GM18499 (cell line): ENCODE data around the gene PHPT1.
"Not testable (repeated sequence)": the region's sequence is repeated elsewhere in the genome, so short reads cannot be mapped to it uniquely, and the experiment has no call there.

ENCODE experiments used
- ATAC-seq: cut with Tn5 transposase; IDR thresholded peaks from one replicate; pipeline ENCODE4 v1.9.1; 2021; ENCODE audit warnings: moderate number of reproducible peaks; ENCODE audit not compliant: insufficient read depth, unreplicated experiment

The PHPT1 gene

DNA sequence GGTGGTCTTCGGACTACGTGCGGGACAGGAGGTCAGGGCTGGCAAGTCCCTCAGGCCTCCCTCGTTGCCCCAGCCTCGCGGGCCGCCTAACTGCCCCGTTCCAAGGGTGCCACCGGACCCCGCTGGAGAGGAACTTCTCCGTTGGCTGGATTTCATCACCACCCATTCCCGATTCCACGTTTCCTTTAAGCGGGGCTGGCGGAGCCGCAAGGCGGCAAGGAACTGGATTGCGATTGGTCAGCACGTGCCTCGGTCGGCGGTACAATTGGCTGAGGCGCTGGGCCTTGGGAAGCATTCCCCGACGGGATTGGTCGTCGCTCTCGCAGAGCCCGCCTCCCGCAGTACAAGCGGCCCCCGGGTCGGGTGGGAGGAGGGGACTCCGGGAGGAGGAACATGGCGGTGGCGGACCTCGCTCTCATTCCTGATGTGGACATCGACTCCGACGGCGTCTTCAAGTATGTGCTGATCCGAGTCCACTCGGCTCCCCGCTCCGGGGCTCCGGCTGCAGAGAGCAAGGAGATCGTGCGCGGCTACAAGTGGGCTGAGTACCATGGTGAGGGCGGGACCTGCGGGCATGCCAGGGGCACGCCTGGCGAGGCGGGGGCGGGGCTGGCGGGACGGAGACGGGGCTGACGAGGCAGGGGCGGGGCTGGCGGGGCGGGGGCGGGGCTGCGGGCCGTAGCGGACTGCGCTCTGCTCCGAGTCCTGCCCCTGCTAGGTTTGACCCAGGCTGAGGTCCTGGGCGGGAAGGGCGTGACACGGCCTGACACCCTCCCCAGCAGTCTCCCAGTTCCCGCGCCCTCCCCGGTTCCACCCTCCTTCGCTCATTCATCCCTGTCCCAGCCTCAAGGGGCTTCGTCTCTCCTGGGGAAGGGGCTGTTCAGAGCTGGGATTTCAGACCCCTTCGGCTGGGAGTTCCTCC is at the start of gene PHPT1:
Gene PHPT1, plus strand, starts transcription at position 372 of the 922 bp plus-strand sequence. Its CDS starts 22 bp downstream, at position 394.
- ATAC-seq: peak; percentile 67

DNA sequence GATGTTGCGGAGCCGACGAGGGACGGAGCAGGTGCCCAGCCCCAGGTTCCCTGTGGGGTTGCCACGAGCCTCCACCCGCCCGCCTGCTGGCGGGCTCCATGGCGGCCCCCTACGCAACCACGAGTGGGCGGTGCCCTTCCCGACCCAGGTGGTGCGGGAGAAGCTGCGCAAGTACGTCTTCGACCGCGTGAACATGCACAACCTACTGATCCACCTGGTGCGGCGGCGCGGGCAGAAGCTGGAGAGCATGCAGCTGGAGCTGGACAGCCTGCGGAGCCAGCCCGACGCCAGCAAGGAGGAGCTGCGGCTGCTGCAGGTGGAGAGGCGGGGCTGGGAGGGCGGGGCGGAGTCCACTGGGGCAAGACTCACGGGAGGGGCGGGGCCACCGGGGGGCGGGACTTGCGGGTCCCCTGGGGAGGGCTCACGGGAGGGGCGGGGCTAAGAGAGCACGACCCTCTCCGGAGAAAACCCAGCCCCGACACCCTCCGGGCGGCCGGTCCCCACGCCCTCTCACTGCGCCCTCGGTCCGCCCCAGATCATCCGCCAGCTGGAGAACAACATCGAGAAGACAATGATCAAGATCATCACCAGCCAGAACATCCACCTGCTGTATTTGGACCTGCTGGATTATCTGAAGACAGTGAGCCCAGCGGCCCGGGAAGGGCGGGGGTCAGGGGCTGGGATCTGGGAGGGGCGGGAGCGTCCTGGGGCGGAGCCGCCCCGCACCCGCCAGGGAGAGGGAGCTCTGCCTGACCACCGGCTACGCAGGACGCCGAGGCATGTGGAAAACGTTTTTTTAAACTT is 49.2 kb upstream of the PHPT1 start:
- ATAC-seq: no peak

DNA sequence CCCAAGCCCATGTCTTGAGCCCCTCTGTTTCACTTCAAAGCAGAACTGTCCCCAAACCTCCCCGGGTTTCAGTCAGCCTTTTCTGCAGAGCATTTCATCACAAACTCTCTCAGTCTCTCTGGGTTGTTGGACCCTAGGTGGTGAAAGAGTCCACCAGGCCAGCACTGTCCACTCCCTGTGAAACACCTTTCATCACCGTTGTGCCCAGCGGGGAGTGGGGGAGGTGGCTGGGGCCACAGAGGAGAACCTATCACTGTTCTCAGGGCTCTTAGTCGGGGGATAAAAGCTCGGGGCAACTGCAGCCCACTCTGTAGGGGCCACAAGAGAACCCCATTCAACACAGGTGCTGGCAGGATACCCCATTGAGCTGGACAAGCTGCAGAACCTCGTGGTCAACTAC is 46.9 kb upstream of the PHPT1 start:
- ATAC-seq: no peak

DNA sequence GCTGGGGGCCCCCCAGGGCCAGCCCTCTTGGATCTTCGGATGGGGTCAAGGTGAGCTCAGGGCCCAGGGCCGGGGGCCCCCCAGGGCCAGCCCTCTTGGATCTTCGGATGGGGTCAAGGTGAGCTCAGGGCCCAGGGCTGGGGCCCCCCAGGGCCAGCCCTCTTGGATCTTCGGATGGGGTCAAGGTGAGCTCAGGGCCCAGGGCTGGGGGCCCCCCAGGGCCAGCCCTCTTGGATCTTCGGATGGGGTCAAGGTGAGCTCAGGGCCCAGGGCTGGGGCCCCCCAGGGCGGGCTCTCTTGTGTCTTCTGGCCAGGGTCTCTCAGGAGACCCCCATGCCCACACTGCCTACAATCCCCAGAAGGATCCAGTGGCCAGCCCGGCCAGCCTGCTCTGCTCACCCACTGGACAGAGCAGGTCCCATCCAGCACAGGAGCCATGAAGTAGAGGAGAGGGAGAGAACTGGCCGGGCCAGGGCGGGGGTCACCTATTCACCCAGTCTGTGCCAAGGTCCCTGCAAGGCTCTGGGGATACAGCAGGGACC is 46.1 kb upstream of the PHPT1 start:
- not testable (repeated sequence) for ATAC-seq

DNA sequence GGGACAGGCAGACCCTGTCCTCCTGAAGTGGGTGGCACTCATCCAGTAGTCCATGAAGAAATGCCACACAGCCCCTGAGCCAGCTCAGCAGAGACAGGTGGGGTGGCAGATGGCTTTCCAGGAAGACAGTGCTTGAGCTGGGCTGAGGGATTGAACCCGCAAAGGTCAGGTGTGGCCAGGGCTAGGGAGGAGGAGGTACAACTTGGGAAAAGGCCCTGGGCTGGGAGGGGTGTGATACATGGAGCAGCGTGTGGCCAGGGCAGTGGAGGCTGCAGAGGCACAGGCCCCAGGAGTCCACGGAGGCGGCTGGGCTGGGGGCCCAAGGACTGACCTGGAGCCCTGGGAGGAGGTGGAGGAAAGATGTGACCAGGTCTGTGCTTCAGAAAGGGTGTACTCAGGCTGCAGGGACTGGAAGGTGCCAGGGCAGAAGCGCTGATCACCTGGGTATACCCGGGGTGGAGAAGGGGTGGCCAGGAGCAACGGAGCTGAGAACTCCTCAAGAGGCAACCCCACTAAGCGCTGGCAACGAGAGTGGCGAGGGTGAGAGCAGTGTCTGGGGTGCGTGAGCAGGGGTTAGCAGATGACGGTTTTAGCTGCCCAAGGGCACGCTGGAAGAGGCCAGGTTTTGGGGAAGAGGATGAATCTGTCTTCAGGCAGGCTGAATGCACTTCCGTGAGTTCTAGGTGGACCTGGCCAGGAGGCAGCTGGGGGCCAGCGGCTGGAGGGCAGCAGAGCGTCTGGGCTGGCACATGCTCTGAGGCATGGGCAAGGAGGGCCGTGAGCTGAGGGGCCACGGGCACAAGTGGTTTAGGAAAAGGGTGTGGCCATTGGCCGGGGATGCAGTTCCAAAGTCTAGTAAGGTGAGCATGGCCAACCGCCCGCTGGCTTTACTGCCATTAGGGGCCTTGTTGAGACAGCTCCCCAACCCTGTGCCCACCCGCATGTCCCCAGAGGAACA is 45.4 kb upstream of the PHPT1 start:
- ATAC-seq: no peak

DNA sequence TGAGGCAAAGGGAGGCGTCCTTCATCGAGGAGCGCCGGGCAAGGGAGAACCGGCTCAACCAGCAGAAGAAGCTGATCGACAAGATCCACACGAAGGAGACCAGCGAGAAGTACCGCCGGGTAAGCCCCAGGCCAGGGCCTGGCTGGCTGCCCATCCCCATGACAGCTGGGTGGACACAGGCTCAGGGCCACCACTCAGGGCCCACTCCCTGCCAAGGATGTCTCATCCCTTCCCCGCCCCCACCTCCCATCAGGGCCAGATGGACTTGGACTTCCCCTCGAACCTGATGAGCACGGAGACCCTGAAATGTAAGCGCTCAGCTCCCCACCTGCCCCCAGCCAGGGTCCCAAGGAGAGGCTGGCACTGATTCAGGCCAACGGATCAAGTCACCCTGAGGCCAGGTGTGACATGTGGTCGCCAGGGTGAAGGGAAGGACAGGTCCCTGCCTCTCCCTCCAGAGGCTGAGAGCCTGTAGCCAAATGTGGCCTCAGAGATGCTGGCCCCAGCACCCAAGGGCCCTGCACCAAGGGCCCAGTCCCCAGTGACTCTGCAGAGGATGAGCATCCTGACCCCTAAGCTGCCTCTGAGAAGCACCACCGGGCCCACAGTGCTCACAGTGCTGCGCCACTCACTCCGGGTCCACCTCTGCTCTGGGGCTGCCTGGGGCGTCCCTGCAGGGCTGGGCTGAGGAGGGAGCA is 44.6 kb upstream of the PHPT1 start:
- no peak for ATAC-seq

DNA sequence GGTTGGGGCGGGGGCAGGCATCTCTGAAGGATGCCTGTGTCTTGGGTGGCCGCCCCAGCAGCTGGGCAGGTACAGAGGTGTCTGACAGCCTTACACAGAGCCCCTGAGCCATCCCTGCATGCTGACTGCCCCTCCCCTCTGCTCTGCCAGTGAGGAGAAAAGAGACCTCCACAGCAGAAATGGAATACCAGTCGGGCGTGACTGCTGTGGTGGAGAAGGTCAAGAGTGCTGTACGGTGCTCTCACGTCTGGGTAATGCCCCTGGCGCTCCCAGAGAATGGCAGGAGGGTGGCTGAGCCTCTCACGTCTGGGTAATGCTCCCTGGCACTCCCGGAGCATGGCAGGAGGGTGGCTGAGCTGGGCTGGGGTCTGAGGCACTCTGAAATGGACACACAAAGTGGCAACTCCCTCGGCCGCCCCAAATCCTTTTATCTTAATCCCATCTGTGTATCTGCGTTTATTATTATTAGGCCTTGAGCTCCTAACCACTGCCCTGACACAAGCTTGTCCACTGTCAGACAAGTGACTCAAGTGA is 43.9 kb upstream of the PHPT1 start:
- ATAC-seq: no peak

DNA sequence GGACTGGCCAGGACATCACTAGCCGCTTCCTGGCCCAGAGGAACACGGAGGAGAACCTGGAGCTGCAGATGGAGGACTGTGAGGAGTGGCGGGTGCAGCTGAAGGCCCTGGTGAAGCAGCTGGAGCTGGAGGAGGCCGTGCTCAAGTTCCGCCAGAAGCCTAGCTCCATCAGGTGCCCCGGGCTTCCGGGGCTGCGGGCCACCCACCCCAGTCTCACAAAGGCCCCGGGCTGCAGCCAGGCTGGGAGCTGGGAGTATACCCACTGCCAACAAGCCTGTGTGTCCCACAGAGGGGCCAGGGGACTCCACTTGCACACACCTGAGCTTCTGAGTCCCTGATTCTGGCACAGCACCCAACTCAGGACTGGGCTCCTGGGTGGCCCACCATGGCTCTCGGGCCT is 43.1 kb upstream of the PHPT1 start:
- ATAC-seq: no peak

DNA sequence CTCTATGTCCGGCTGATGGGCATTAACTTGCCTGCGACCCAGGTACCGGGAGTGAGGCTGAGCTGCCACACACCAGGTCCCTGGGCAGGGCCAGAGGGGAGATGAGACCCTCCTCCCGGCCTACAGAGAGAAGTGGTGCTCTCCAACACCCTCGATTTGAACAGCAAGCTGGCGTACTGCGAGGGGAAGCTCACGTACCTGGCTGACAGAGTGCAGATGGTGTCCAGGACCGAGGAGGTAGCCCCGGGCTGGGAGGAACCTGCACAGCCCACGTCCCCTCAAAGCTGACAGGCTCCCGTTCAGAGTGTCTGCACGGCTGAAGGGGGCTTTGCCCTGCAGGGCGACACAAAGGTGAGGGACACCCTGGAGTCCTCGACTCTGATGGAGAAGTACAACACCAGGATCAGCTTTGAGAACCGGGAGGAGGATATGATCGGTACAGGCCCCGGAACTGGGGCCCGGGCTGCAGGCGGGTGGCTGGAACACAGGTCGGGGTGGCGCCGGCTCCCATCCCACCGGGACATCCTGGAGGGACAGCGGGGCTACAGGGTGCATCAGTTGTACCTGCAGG is 42.5 kb upstream of the PHPT1 start:
- ATAC-seq: no peak

DNA sequence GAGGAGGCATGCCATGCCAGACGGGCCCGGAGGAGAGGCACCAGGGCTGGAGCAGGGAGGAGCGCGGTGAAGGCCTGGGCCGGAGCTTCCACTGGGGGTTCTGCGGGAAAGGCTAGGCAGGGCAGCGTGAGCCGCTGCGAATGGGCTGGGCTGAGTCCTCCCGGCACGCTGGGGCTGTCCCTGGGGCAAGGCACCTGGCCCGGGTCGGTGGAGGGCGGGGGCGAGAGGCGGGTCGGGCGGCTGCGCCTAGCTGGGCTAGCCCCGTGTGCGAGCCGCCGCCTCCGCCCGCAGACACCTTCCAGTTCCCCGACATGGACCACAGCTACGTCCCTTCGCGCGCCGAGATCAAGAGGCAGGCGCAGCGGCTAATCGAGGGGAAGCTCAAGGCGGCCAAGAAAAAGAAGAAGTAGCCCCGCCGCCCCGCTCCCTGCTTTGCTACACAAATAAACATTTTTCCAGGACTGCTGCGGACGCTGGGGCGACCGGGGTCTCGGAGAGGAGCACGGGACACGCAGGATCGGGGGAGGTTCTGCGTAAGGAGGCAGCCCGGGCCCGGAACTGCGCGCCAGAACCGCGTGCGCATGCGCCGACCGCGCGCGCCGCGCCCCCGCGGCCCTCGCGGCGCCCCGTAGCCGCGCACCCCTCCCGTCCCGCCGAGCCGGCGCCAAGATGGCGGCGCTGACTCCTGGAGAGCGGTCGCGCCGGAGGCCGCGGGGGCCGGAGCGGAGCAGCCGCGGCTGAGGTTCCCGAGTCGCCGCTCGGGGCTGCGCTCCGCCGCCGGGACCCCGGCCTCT is 41.7 kb upstream of the PHPT1 start, which contains the start of gene RABL6:
Gene RABL6, plus strand, starts transcription at position 668 of the 794 bp plus-strand sequence. CDS start 249 bp downstream, outside the sequence.
- ATAC-seq: no peak

DNA sequence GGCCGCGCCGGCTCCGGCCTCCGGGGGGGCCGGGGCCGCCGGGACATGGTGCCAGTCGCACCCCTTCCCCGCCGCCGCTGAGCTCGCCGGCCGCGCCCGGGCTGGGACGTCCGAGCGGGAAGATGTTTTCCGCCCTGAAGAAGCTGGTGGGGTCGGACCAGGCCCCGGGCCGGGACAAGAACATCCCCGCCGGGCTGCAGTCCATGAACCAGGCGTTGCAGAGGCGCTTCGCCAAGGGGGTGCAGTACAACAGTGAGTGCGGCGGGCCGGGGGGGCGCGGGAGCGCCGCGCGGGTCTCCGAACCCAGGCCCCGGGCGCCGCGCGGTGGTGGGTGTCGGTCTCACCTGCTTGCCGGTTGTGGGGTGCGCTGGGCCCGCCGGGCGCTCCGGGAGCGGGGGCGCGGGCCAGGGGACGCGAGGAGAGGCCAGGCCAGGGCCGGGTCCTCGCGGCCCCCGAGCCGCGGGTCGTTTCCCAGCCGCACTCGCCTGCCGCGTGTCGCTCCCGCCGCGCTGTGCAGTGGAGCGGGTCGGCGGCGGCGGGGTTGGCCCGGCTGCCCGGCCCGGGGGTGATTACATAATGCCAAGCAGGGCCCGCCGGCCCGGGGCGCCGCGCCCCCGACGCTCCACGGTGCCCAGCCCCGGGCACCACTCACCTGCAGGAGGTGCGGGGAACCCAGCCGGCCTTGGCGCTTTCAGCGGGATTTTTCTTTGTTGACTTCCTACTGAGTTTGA is 41.0 kb upstream of the PHPT1 start:
- ATAC-seq: no peak

DNA sequence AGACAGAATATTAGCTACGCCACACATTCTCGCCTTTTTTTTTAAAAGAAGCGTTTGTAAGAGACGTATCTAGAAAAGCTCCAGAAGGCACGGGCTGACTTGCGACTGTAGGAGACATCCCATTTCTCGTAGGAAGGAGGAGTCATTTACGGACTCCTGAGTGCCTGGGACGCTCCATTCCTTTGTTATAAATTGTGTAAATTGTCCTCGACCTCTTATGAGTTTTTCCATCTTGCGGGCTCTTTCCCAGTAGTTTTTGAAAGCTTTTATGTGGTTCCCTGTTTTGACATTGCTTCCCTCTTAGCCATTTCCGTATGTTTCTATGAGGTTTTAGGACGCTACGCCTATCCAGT is 40.4 kb upstream of the PHPT1 start:
- no peak for ATAC-seq

DNA sequence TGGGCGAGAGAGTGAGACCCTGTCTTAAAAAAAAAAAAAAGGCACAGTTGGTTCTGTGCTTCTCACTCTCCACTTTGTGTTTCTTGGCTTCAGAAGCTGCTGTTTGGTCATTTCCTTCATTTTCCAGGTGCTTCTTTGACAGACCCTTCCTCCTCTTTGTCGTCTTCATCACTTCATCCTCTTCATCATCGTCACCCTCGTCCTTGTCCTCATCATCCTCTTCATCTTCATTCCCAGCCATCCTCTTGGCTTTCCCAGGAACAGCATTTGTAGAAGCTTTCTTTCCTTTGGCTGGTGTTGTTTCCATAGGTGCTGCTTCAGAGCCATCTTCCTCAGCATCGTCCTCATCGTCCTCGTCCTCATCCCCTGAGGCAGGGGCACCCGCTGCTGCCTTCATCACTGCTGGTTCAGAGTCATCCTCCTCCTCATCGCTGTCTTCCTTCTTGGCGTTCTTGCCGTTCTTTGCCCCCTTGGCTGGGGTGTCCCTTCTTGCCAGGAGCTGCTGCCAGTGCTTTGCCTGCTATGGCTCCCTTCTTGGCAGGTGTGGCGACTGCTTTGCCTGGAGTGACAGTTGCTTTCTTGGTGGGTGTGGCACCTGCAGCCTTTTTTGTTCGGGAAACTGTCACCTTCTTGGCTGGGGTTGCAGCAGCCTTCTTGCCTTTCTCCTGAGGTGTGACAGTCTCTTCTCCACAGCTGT is 34.3 kb upstream of the PHPT1 start:
- ATAC-seq: no peak

DNA sequence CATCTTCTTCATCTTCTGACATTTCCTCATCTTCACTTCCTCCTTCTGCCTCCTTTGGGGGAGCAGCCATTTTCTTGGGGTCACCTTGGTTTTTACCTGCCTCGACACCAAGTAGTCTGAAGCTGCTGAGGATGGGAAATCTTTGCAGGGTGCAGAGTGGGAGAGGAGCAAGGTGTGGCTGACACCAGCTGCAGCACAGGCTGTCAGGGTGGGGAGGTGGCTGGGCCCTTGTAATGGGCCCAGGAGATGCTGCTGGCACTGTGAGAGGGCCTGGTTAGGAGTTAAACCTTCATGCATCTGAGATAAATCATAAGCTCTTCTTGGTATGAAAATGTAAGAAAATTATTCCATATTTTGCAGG is 33.8 kb upstream of the PHPT1 start:
- ATAC-seq: no peak

DNA sequence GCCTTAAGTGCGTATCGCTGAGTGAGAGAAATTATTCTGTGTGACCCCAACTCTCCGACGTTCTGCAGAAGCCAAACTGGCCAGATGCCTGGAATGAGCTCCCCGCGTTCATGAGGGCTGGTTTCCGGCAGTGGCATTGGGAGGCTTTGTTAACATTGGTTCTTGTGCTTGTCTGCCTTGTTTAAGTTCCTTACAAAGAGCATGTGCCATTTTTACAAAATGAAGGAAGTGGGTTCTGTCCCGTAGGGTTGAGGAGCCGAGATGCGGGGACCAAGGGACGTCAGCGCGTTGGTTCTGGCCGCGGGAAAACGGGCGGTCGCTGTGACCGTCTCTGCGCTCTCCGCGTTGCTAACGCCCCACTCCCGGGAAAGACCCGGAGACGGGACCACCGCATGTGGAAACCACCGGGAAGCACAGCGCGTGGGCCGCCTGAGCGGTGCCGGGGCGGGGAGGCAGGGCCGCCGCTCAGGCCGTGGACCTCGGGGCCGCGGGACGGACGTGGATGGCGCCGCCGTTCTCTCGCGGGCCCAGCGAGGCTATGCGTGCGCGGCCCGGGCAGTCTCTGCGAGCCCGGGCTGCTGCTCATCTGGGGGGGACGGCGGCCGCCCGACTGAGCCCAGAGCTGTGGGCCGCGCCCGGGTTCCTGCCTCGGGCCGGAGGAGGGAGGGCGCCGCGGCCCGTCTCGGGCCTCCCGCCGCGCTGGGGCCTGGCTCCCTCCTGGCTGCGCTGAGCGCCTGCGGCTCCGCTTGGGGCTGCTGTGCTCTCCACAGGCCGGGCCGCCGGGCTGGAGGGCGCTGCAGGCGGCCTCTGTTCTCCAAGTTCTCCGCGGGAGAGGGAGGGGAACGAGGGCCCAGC is 28.0 kb upstream of the PHPT1 start:
- ATAC-seq: no peak
